Measurements from ENCODE around the gene TTC39C. TPM values are rescaled to one million over a fixed set of nuclear protein-coding genes. Genes with fewer than 3 reads are reported as not detected.
"Not testable (repeated sequence)": the region's sequence is repeated elsewhere in the genome, so short reads cannot be mapped to it uniquely, and the experiment has no call there.

TTC39C gene
- total and polyA plus RNA-seq, 7 donors, result 2.3 to 36.9 (median 27.0) TPM

GRCh38 chr18:24055878-24056277 lies 41.3 kb downstream of the TTC39C start:
- Histone ChIP-seq H3K27me3 (no peaks in the 10 kb centered on the region), H3K36me3 (no peaks in the 10 kb centered on the region), H3K27ac (peak overlapping the region in 3 of 4 donors; percentile 6 to 30 (median 28)), H3K9me3 (no peaks in the 10 kb centered on the region), H3K4me1 (peaks cover 0 to 6% (median 3%) of the 10 kb centered on the region in 4 donors), H3K4me3 (no peak overlapping the region)
- intact Hi-C loops (cut with DNase I), result loop anchor here (10.0 kb wide), 1 partner anchor 49 kb away; no protein-coding TSS in a partner anchor
- TF ChIP-seq CTCF (IDR thresholded peaks at IDR 0.05), result no peak
- peak in 1 of 4 donors; percentile 4 for TF ChIP-seq POLR2AphosphoS5 (IDR thresholded peaks at IDR 0.05)
- TF ChIP-seq EP300 (IDR thresholded peaks at IDR 0.05), result no peak
- TF ChIP-seq POLR2A (IDR thresholded peaks at IDR 0.05), result no peak
- 80 to 85% methylated on average over 2 of the region's 2 CpGs for WGBS, 2 donors
- no peak for DNase-seq

GRCh38 chr18:24056506-24056905 lies 42.0 kb downstream of the TTC39C start:
- 73 to 79% methylated on average over 2 of the region's 2 CpGs for WGBS, 2 donors
- no peaks in the 10 kb centered on the region for H3K9me3 ChIP-seq
- no peak for DNase-seq
- no peaks in the 10 kb centered on the region for H3K27me3 ChIP-seq
- peak overlapping the region in 1 of 4 donors; percentile 28 for H3K27ac ChIP-seq
- no peak overlapping the region for H3K4me3 ChIP-seq
- TF ChIP-seq EP300 (IDR thresholded peaks at IDR 0.05), result no peak
- no peak for TF ChIP-seq CTCF (IDR thresholded peaks at IDR 0.05)
- no peak for TF ChIP-seq POLR2A (IDR thresholded peaks at IDR 0.05)
- TF ChIP-seq POLR2AphosphoS5 (IDR thresholded peaks at IDR 0.05), result no peak
- H3K36me3 ChIP-seq, result no peaks in the 10 kb centered on the region
- H3K4me1 ChIP-seq, result peaks cover 0 to 6% (median 0%) of the 10 kb centered on the region in 4 donors
- intact Hi-C loops (cut with DNase I), result loop anchor here (10.0 kb wide), 1 partner anchor 48 kb away; no protein-coding TSS in a partner anchor

- Histone ChIP-seq H3K36me3 (no peaks in the 10 kb centered on the region), H3K9me3 (no peaks in the 10 kb centered on the region), H3K27me3 (no peaks in the 10 kb centered on the region), H3K4me3 (no peak overlapping the region), H3K27ac (no peak overlapping the region), H3K4me1 (peaks cover 0 to 6% (median 0%) of the 10 kb centered on the region in 4 donors)
- DNase-seq, result no peak
- intact Hi-C loops (cut with DNase I), result loop anchor here (10.0 kb wide), 1 partner anchor 47 kb away; no protein-coding TSS in a partner anchor
- WGBS, 2 donors, result 94 to 95% methylated on average over 1 of the region's 1 CpG
- TF ChIP-seq CTCF (IDR thresholded peaks at IDR 0.05) (no peak), EP300 (IDR thresholded peaks at IDR 0.05) (no peak), POLR2A (IDR thresholded peaks at IDR 0.05) (no peak), POLR2AphosphoS5 (IDR thresholded peaks at IDR 0.05) (no peak)
Observed at GRCh38 chr18:24057804-24058203, 43.2 kb downstream of the TTC39C start.

GRCh38 chr18:24059385-24059784 lies 44.8 kb downstream of the TTC39C start:
- H3K9me3 ChIP-seq, DNase-seq, H3K4me3 ChIP-seq, H3K27me3 ChIP-seq, H3K4me1 ChIP-seq, H3K36me3 ChIP-seq, H3K27ac ChIP-seq: not testable (repeated sequence)
- WGBS, 2 donors, result 97% methylated on average over 4 of the region's 4 CpGs
- intact Hi-C loops (cut with DNase I), result loop anchor here (10.0 kb wide), 1 partner anchor 45 kb away; no protein-coding TSS in a partner anchor

- intact Hi-C loops (cut with DNase I), result no loop called here
- Histone ChIP-seq H3K27me3 (no peaks in the 10 kb centered on the region), H3K9me3 (no peaks in the 10 kb centered on the region), H3K4me3 (no peak overlapping the region), H3K36me3 (no peaks in the 10 kb centered on the region), H3K27ac (no peak overlapping the region), H3K4me1 (no peaks in the 10 kb centered on the region)
- 88 to 89% methylated on average over 2 of the region's 2 CpGs for WGBS, 2 donors
- TF ChIP-seq POLR2A (IDR thresholded peaks at IDR 0.05) (no peak), POLR2AphosphoS5 (IDR thresholded peaks at IDR 0.05) (no peak), EP300 (IDR thresholded peaks at IDR 0.05) (no peak), CTCF (IDR thresholded peaks at IDR 0.05) (no peak)
- DNase-seq, result no peak
Observed at GRCh38 chr18:24060644-24061043, 46.1 kb downstream of the TTC39C start.
